OCI-LY7 (cell line): Measurements from ENCODE around the gene CLEC18B. TPM values are rescaled to one million over a fixed set of nuclear protein-coding genes. Genes with fewer than 3 reads are reported as not detected.
"Not testable (repeated sequence)": the region's sequence is repeated elsewhere in the genome, so short reads cannot be mapped to it uniquely, and the experiment has no call there.

Source experiments
- BruUV-seq: library from RNA; stranded (reverse); fragments of 400-500 nt; replicated peaks from 2 replicates; lab custom pipeline; 2021; lab: Mats Ljungman, UMichigan
- CTCF ChIA-PET: fragments of 300-600 bp; sonication (Branson Sonifier 250); formaldehyde crosslinking; loops from one replicate; lab custom pipeline; 2022; ENCODE audit warnings: antibody characterized with exemption; ENCODE audit not compliant: unreplicated experiment; lab: Charles Lee
- POLR2A ChIA-PET: fragments of 300-600 bp; sonication (Branson Sonifier 250); formaldehyde crosslinking; loops from one replicate; lab custom pipeline; 2022; ENCODE audit warnings: antibody characterized with exemption; lab: Charles Lee
- DNase-seq: peaks from one replicate; pipeline ENCODE4 v3.0.0-alpha.2; 2015; ENCODE audit warnings: low spot score
- H2AFZ ChIP-seq: fragments of 200-600 bp; sonication (generic), shearing (Covaris generic); 2 replicates; pipeline ENCODE4 v1.6.1; 2014; ENCODE audit warnings: mild to moderate bottlenecking, antibody characterized with exemption, low read length, moderate library complexity
- H3K27ac ChIP-seq: fragments of 200-600 bp; sonication (generic); 2 replicates; pipeline ENCODE4 v1.5.1; 2014; ENCODE audit warnings: mixed run types, low read depth, mild to moderate bottlenecking, moderate library complexity, low read length, inconsistent platforms; ENCODE audit not compliant: poor library complexity, severe bottlenecking
- H3K36me3 ChIP-seq: fragments of 200-600 bp; sonication (generic); 2 replicates; pipeline ENCODE4 v1.6.1; 2014; ENCODE audit warnings: mild to moderate bottlenecking, antibody characterized with exemption, low read length, moderate library complexity, mixed read lengths; ENCODE audit not compliant: insufficient read depth
- H3K4me1 ChIP-seq: fragments of 200-600 bp; sonication (generic); 2 replicates; pipeline ENCODE4 v1.5.1; 2014; ENCODE audit warnings: mild to moderate bottlenecking, low read length; ENCODE audit not compliant: insufficient read depth, poor library complexity, severe bottlenecking
- H3K4me2 ChIP-seq: fragments of 200-600 bp; sonication (generic); 2 replicates; pipeline ENCODE4 v1.6.1; 2014; ENCODE audit warnings: mild to moderate bottlenecking, low read length
- H3K4me3 ChIP-seq: fragments of 200-600 bp; sonication (generic); 2 replicates; pipeline ENCODE4 v1.5.1; 2014; ENCODE audit warnings: mild to moderate bottlenecking, low read depth, low read length; ENCODE audit not compliant: poor library complexity, severe bottlenecking
- H3K79me2 ChIP-seq: fragments of 200-600 bp; sonication (generic); 2 replicates; pipeline ENCODE4 v1.6.1; 2016; ENCODE audit warnings: low read depth, mild to moderate bottlenecking, low read length, moderate library complexity, mixed read lengths; ENCODE audit not compliant: insufficient read depth
- H3K9me2 ChIP-seq: fragments of 200-600 bp; sonication (generic); 2 replicates; pipeline ENCODE4 v1.6.1; 2016; ENCODE audit warnings: mild to moderate bottlenecking, low read length, mixed read lengths; ENCODE audit not compliant: insufficient read depth
- H3K9me3 ChIP-seq: fragments of 200-600 bp; sonication (generic); 2 replicates; pipeline ENCODE4 v1.6.1; 2014; ENCODE audit warnings: mild to moderate bottlenecking, mixed run types, low read length, mixed read lengths
- H4K20me1 ChIP-seq: fragments of 200-600 bp; sonication (generic); 2 replicates; pipeline ENCODE4 v1.6.1; 2014; ENCODE audit warnings: mild to moderate bottlenecking, antibody characterized with exemption, low read length, moderate library complexity, mixed read lengths; ENCODE audit not compliant: insufficient read depth
- intact Hi-C: fragments of 100-400 bp; cut with micrococcal nuclease; formaldehyde crosslinking; loops from one replicate; pipeline ENCODE4 v1.10.0; 2022; ENCODE audit not compliant: unreplicated experiment
- small RNA-seq: library from RNA; depleted of rRNA; stranded (forward); fragments of <200 nt; gene quantifications from one replicate; pipeline ENCODE3, GENCODE V24; 2014
- total RNA-seq, 2 experiments: library from RNA; depleted of rRNA in 1 of 2; stranded (reverse); fragments of >200 nt in 1 of 2; shearing (Covaris generic) in 1 of 2; gene quantifications; 2 replicates each; pipeline ENCODE4 v1.2.3, GENCODE V29; 2014 to 2022

CLEC18B gene
- total RNA-seq, 2 experiments from 2014 or later, result 0.79 TPM; not detected in 1

GRCh38 chr16:74361646-74362610 lies 59.4 kb downstream of the CLEC18B start:
- POLR2A ChIA-PET, H3K9me2 ChIP-seq, H3K4me2 ChIP-seq, H2AFZ ChIP-seq, intact Hi-C loops, H3K4me1 ChIP-seq, H4K20me1 ChIP-seq, H3K27ac ChIP-seq, H3K9me3 ChIP-seq, CTCF ChIA-PET, DNase-seq, BruUV-seq, H3K4me3 ChIP-seq: not testable (repeated sequence)
- peaks cover 49% of the 10 kb centered on the region for H3K36me3 ChIP-seq
- peaks cover 30% of the 10 kb centered on the region for H3K79me2 ChIP-seq

Small RNA genes within 50 kb of the gene (small RNA-seq; reads per million reads assigned to genes)
- gene AC009053.4 (not detected), gene RF00019 (not detected), gene RNU6-237P (not detected)

Other genes starting within 250 kb of the CLEC18B start
- 66.3 and 80.6 TPM in 2 replicates for gene PSMD7, start 124.7 kb downstream of the CLEC18B start, total RNA-seq (2014; rRNA removed; shearing (Covaris generic))
- gene PSMD7, start 124.7 kb downstream of the CLEC18B start, total RNA-seq (2022), result 137 and 144 TPM in 2 replicates
- gene NPIPB15, start 45.2 kb downstream of the CLEC18B start, total RNA-seq (2014; rRNA removed; shearing (Covaris generic)), result 1.1 and 1.5 TPM in 2 replicates
- gene NPIPB15, start 45.2 kb downstream of the CLEC18B start, total RNA-seq (2022), result 5.0 and 5.3 TPM in 2 replicates
- 40.4 and 57.8 TPM in 2 replicates for gene GLG1, start 185.6 kb upstream of the CLEC18B start, total RNA-seq (2014; rRNA removed; shearing (Covaris generic))
- 66.7 and 69.8 TPM in 2 replicates for gene GLG1, start 185.6 kb upstream of the CLEC18B start, total RNA-seq (2022)
- gene RFWD3, start 245.4 kb upstream of the CLEC18B start, total RNA-seq (2014; rRNA removed; shearing (Covaris generic)), result 56.3 and 79.7 TPM in 2 replicates
- gene RFWD3, start 245.4 kb upstream of the CLEC18B start, total RNA-seq (2022), result 133 and 134 TPM in 2 replicates